Measurements from ENCODE around the gene PHLDB2. TPM values are rescaled to one million over a fixed set of nuclear protein-coding genes. Genes with fewer than 3 reads are reported as not detected.

The PHLDB2 gene
- total RNA-seq, 2 experiments from 2014 or later: 2.1 TPM

- ChIA-PET POLR2A (no interaction called here), CTCF (no interaction called here)
- intact Hi-C loops (cut with micrococcal nuclease): no loop called here
- DNase-seq: no peak
- Mint-ChIP-seq H3K27ac (no peak overlapping the region), H3K27me3 (no peaks in the 10 kb centered on the region), H3K9me3 (peaks cover 2% of the 10 kb centered on the region), H3K4me1 (ENCODE audit: low read depth) (no peaks in the 10 kb centered on the region), H3K36me3 (no peaks in the 10 kb centered on the region), H3K4me3 (no peak overlapping the region)
Measured at GRCh38 chr3:111892070-111892469, 33.0 kb downstream of the PHLDB2 start.

DNA sequence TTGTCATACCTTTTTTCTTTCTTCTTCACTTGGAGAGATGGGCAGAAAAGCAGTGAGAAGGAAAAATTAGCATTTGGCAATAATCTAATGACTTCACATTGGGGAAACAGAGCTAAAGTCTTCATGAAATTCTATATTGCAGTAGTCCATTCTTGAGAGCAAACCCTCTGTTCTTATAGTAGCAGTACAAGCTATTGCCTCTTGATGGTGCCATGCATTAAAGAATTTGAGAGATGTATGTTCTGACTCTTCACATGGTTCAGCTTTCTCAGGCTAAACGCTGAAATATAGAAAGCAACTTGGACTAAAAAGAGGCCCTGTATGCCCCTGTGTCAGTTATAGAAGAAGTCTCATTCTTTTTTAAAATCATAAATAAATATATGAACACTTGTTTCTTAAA, 36.0 kb downstream of the PHLDB2 start:
- no peak overlapping the region for H3K4me3 Mint-ChIP-seq
- no peaks in the 10 kb centered on the region for H3K27me3 Mint-ChIP-seq
- peaks cover 2% of the 10 kb centered on the region for H3K9me3 Mint-ChIP-seq
- peaks cover 4% of the 10 kb centered on the region for H3K36me3 Mint-ChIP-seq
- CTCF ChIA-PET: interaction anchor here (0.6 to 2.1 kb wide), 7 partner anchors 12 to 120 kb away, joined by 3 to 15 read pairs (median 3); partner anchors contain the start of gene ABHD10
- no peak overlapping the region for H3K27ac Mint-ChIP-seq
- no peak for DNase-seq
- POLR2A ChIA-PET: no interaction called here
- intact Hi-C loops (cut with micrococcal nuclease): loop anchor here (5.0 kb wide), 1 partner anchor 72 kb away; no protein-coding TSS in a partner anchor
- H3K4me1 Mint-ChIP-seq (ENCODE audit: low read depth): peaks cover 7% of the 10 kb centered on the region

DNA sequence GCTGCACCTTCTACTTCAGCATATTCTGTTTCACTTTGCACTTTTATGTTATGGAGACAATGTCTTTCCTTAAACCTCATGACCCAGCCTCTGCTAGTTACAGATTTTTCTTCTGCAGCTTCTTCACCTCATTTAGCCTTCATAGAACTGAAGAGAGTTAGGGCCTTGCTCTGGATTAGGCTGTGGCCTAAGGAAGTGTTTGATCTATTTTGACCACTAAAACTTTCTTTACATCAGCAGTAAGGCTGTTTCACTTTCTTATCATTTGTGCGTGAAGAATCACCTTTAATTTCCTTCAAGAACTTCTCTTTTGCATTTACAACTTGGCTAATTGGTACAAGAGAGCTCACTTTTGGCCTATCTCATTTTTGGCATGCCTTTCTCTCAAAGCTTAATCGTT, 40.9 kb downstream of the PHLDB2 start:
- Mint-ChIP-seq H3K4me1 (ENCODE audit: low read depth) (peaks cover 13% of the 10 kb centered on the region), H3K27me3 (no peaks in the 10 kb centered on the region), H3K36me3 (peaks cover 4% of the 10 kb centered on the region), H3K9me3 (no peaks in the 10 kb centered on the region), H3K4me3 (no peak overlapping the region), H3K27ac (no peak overlapping the region)
- POLR2A ChIA-PET: no interaction called here
- CTCF ChIA-PET: no interaction called here
- intact Hi-C loops (cut with micrococcal nuclease): loop anchor here (5.0 kb wide), 1 partner anchor 67 kb away; no protein-coding TSS in a partner anchor
- DNase-seq: no peak

DNA sequence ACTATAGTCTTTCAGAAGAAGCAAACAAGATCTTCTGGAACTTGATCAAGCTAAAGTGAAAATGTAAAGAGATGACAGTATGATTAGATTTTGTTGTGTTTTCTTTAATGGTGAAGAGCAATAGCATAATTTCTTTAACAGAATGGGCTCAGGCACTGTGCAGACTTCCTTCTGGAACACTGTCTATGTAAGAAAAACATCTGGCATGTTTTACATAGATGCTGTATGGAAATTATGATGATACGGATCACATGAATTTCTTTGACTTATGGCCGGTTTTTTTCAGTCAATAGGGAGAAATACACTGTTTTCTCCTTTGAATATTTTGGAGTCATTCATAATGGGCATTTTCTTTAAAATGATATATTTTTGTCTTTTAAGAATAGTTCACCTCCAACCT, 42.6 kb downstream of the PHLDB2 start:
- peaks cover 4% of the 10 kb centered on the region for H3K36me3 Mint-ChIP-seq
- ChIA-PET CTCF (no interaction called here), POLR2A (no interaction called here)
- no peak overlapping the region for H3K4me3 Mint-ChIP-seq
- intact Hi-C loops (cut with micrococcal nuclease): no loop called here
- no peak overlapping the region for H3K27ac Mint-ChIP-seq
- H3K9me3 Mint-ChIP-seq: no peaks in the 10 kb centered on the region
- H3K4me1 Mint-ChIP-seq (ENCODE audit: low read depth): peaks cover 13% of the 10 kb centered on the region
- DNase-seq: no peak
- H3K27me3 Mint-ChIP-seq: no peaks in the 10 kb centered on the region

DNA sequence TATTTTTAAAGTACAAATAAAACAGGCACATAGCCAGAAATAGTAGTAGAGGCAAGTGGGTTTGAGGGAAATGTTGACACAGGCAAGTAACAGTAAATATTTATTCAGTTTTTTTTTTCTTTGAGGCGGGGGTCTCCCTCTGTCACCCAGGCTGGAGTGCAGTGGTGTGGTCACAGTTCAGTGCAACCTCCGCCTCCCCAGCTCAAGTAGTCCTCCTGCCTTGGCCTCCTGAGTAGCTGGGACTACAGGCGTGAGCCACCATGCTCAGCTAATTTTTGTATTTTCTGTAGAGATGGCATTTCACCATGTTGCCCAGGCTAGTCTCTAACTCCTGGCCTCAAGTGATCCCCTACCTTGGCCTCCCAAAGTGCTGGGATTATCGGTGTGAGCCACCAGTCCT, 43.5 kb downstream of the PHLDB2 start:
- H3K36me3 Mint-ChIP-seq: peaks cover 4% of the 10 kb centered on the region
- no peaks in the 10 kb centered on the region for H3K9me3 Mint-ChIP-seq
- H3K27ac Mint-ChIP-seq: no peak overlapping the region
- ChIA-PET CTCF (interaction anchor here (1.0 kb wide), 1 partner anchor 236 kb away, joined by 3 read pairs; no protein-coding TSS in a partner anchor), POLR2A (no interaction called here)
- peaks cover 10% of the 10 kb centered on the region for H3K4me1 Mint-ChIP-seq (ENCODE audit: low read depth)
- no peak overlapping the region for H3K4me3 Mint-ChIP-seq
- no peak for DNase-seq
- intact Hi-C loops (cut with micrococcal nuclease): no loop called here
- no peaks in the 10 kb centered on the region for H3K27me3 Mint-ChIP-seq

- ChIA-PET POLR2A (no interaction called here), CTCF (interaction anchor here (1.0 kb wide), 1 partner anchor 236 kb away, joined by 3 read pairs; no protein-coding TSS in a partner anchor)
- no peaks in the 10 kb centered on the region for H3K27me3 Mint-ChIP-seq
- H3K27ac Mint-ChIP-seq: no peak overlapping the region
- peaks cover 4% of the 10 kb centered on the region for H3K36me3 Mint-ChIP-seq
- peak; percentile 32 for DNase-seq
- peaks cover 10% of the 10 kb centered on the region for H3K4me1 Mint-ChIP-seq (ENCODE audit: low read depth)
- no peak overlapping the region for H3K4me3 Mint-ChIP-seq
- intact Hi-C loops (cut with micrococcal nuclease): no loop called here
- no peaks in the 10 kb centered on the region for H3K9me3 Mint-ChIP-seq
Measured at GRCh38 chr3:111903067-111903511, 44.0 kb downstream of the PHLDB2 start.

DNA sequence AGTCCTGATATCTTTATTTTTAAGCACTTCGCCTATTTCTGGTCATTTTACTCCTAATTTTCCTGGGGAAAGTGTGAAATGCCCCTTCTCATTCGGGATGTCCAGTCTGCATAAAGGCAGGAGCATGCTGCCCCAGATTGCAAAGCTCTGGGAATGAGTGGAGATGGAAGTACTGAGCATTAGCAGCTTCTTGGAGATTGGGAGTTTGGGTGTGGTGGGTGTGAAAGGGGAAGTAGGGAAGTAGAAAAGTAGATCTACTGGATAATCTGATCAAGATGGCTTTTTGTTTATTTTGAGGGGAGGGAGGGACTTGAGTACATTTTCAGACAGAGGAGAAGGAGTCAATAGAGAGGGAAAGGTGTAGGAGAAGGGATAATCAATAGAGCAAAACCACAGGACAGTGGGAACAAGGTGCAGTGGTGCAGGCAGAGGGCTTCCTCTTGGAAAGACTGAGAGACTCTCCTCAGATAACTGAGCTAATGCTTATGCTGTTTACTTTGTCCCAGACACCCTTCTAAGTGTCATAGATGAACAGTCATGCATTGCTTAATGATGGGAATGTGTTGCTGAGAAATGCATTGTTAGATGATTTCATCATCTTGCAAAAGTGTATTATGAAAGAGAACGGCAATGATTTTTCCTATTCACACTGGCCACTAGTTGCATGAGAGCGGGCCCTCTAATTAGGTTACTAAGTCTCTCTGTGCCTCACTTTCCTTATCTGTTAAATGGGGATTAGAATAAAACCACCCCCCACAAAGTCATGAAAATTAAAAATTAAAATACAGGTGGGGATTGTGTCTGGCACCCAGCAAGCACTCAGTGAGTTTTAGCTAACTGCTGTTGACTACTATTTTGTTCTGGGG, 45.5 kb downstream of the PHLDB2 start:
- intact Hi-C loops (cut with micrococcal nuclease): no loop called here
- no peak for DNase-seq
- POLR2A ChIA-PET: no interaction called here
- CTCF ChIA-PET: no interaction called here
- H3K27ac Mint-ChIP-seq: no peak overlapping the region
- H3K36me3 Mint-ChIP-seq: no peaks in the 10 kb centered on the region
- peaks cover 10% of the 10 kb centered on the region for H3K4me1 Mint-ChIP-seq (ENCODE audit: low read depth)
- H3K27me3 Mint-ChIP-seq: no peaks in the 10 kb centered on the region
- H3K4me3 Mint-ChIP-seq: no peak overlapping the region
- no peaks in the 10 kb centered on the region for H3K9me3 Mint-ChIP-seq

DNA sequence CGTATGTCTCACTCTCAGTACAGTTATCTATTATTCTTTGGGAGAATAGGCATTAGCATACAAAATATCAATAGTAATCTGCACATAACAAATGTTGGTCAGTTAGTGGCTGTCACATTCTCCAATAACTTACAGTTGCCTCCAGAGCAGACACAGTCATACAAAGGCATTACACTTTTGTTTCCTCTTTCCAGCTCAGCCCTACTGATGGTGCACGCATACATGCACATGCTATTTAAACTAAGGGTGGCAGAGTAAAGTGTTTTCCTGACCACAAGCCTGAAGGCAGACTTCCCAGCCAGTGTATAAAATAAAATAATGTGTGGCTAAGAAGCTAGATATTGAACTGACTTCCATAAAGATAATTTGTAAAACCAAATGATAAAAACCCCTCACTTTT, 47.6 kb downstream of the PHLDB2 start:
- no peak for DNase-seq
- Mint-ChIP-seq H3K4me1 (ENCODE audit: low read depth) (peaks cover 7% of the 10 kb centered on the region), H3K36me3 (no peaks in the 10 kb centered on the region), H3K27ac (no peak overlapping the region), H3K27me3 (no peaks in the 10 kb centered on the region), H3K4me3 (no peak overlapping the region), H3K9me3 (no peaks in the 10 kb centered on the region)
- ChIA-PET CTCF (no interaction called here), POLR2A (no interaction called here)
- intact Hi-C loops (cut with micrococcal nuclease): no loop called here

DNA sequence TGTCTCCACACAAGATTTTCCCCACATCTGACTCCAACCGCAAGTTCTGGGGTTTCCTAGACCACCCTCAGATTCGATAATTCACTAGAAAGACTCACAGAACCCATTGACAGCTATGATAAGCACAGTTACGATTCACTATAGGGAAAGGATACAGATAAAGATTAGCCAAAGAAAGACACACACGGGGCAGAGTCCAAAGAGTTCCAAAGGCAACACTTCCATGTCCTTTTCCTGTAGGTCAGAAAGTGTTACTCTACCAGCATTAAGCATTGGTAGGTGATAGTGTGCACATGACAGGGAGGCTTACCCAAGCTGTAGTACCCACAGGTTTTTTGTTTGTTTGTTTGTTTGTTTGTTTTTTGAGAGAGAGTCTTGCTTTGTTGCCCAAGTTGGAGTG, 48.1 kb downstream of the PHLDB2 start:
- no peak for DNase-seq

DNA sequence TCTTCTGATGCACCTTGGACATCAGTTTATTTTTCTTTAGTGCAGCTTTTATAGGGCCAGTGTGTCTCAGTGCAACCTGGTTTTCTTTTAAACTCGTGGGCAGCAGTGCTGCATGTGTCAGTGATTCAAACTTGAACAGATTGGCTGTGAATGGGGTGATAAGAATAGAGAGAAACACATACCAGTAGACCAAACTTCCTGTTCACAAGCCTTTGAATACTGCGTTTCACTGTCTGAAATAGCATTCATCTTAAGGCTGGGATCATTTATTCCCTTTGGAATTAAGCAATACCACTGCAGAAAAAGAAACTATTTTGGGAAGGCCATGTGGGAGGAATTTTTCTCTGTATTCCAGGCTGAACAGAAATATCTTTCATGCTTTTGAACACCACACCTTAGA, 51.7 kb downstream of the PHLDB2 start:
- no peak overlapping the region for H3K4me3 Mint-ChIP-seq
- POLR2A ChIA-PET: no interaction called here
- DNase-seq: no peak
- H3K27ac Mint-ChIP-seq: no peak overlapping the region
- intact Hi-C loops (cut with micrococcal nuclease): no loop called here
- H3K4me1 Mint-ChIP-seq (ENCODE audit: low read depth): peaks cover 3% of the 10 kb centered on the region
- H3K36me3 Mint-ChIP-seq: peaks cover 3% of the 10 kb centered on the region
- H3K9me3 Mint-ChIP-seq: no peaks in the 10 kb centered on the region
- no peaks in the 10 kb centered on the region for H3K27me3 Mint-ChIP-seq
- CTCF ChIA-PET: no interaction called here

More for the DNA sequence above, 48.1 kb downstream of the PHLDB2 start:
- POLR2A ChIA-PET: no interaction called here
- H3K4me3 Mint-ChIP-seq: no peak overlapping the region
- H3K36me3 Mint-ChIP-seq: no peaks in the 10 kb centered on the region
- H3K9me3 Mint-ChIP-seq: no peaks in the 10 kb centered on the region
- no peak overlapping the region for H3K27ac Mint-ChIP-seq
- no peaks in the 10 kb centered on the region for H3K27me3 Mint-ChIP-seq
- intact Hi-C loops (cut with micrococcal nuclease): no loop called here
- CTCF ChIA-PET: no interaction called here
- peaks cover 7% of the 10 kb centered on the region for H3K4me1 Mint-ChIP-seq (ENCODE audit: low read depth)

DNA sequence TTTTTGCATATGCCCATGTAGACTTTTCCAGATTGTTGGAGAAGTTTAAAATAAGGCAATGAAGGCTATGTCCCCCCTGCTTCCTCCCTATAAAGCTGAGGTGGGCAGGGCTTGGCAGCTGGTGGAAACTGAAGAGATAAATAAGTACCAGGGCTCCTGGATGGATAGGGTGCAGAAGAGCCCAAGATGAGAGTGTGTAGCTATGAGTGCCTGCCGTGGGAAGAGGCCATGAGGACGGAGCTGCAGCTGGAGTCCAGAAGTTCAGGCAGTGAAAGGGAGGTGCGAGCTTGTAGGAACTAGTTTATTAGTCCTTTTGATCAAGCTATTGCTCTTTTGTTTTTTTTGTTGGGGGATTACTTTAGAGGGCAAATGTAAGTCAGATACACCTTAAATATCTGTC, 52.4 kb downstream of the PHLDB2 start:
- Mint-ChIP-seq H3K9me3 (no peaks in the 10 kb centered on the region), H3K27me3 (no peaks in the 10 kb centered on the region), H3K4me3 (no peak overlapping the region), H3K36me3 (peaks cover 3% of the 10 kb centered on the region), H3K27ac (no peak overlapping the region), H3K4me1 (ENCODE audit: low read depth) (peaks cover 3% of the 10 kb centered on the region)
- CTCF ChIA-PET: no interaction called here
- intact Hi-C loops (cut with micrococcal nuclease): no loop called here
- no peak for DNase-seq
- POLR2A ChIA-PET: no interaction called here

DNA sequence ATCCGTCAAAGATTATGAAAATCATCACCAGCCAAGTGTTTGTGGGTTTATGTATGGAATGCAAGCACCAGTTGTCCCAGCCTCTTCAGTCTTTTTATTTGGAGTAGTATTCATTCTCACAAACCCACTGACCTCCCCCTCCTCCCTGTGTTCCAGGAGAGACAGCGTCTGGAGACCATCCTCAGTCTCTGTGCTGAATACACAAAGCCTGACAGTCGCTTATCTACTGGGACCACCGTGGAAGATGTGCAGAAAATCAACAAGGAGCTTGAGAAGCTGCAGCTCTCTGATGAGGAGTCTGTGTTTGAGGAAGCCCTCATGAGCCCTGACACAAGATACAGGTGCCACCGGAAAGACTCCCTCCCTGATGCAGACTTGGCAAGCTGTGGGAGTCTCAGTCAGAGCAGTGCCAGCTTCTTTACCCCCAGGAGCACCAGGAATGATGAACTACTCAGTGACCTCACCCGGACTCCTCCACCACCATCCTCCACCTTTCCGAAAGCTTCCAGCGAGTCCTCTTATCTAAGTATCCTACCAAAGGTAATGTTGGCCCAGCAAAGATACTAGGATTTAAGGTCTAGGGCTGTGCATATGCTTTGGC, 54.2 kb downstream of the PHLDB2 start:
- H3K27ac Mint-ChIP-seq: no peak overlapping the region
- intact Hi-C loops (cut with micrococcal nuclease): no loop called here
- POLR2A ChIA-PET: no interaction called here
- H3K9me3 Mint-ChIP-seq: no peaks in the 10 kb centered on the region
- no peak for DNase-seq
- no peaks in the 10 kb centered on the region for H3K27me3 Mint-ChIP-seq
- peaks cover 3% of the 10 kb centered on the region for H3K36me3 Mint-ChIP-seq
- CTCF ChIA-PET: interaction anchor here (0.6 kb wide), 1 partner anchor 296 kb away, joined by 3 read pairs; no protein-coding TSS in a partner anchor
- no peak overlapping the region for H3K4me3 Mint-ChIP-seq
- H3K4me1 Mint-ChIP-seq (ENCODE audit: low read depth): peaks cover 3% of the 10 kb centered on the region

DNA sequence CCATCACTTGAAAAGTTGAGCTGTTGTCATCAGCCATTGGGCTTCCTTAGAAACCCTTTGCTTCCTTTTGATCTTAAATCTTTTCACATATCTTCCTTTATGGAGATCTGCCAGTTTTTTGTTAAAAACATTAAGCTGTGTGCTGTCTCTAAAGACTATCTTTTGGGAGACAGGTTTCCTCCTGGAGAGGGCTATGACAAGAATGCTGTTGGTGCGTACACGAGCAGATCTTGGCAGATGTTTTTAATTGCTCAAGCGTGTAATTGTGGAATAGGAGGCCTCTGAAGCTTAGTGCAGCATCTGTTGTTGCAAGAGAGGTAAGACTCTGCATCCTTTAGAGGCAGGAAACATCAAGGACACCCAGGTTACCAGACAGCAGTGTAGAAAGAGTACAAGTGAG, 56.8 kb downstream of the PHLDB2 start:
- Mint-ChIP-seq H3K4me3 (no peak overlapping the region), H3K27me3 (no peaks in the 10 kb centered on the region), H3K36me3 (peaks cover 3% of the 10 kb centered on the region), H3K9me3 (no peaks in the 10 kb centered on the region), H3K4me1 (ENCODE audit: low read depth) (peaks cover under 1% of the 10 kb centered on the region), H3K27ac (no peak overlapping the region)
- CTCF ChIA-PET: no interaction called here
- intact Hi-C loops (cut with micrococcal nuclease): no loop called here
- POLR2A ChIA-PET: no interaction called here
- DNase-seq: no peak
